Mucosa of descending colon (tissue), 3 donors: ENCODE results near the gene RGS17. TPM values are rescaled to one million over a fixed set of nuclear protein-coding genes. Genes with fewer than 3 reads are reported as not detected.

Experiments used
- ATAC-seq: fragments of 200-7000 bp; cut with Tn5 transposase; one replicate; pipeline ENCODE4 v1.9.1; 2020; ENCODE audit warnings: mild to moderate bottlenecking, moderate library complexity
- DNase-seq, 3 donors: peaks; one replicate each; pipeline ENCODE4 v3.0.0-alpha.2; 2020
- H3K36me3 ChIP-seq: fragments of 200-600 bp; one replicate; pipeline ENCODE4 v1.8.0; 2021; ENCODE audit warnings: low read depth, mild to moderate bottlenecking
- H3K4me1 ChIP-seq: fragments of 200-600 bp; one replicate; pipeline ENCODE4 v1.8.0; 2021; ENCODE audit warnings: low read depth, mild to moderate bottlenecking
- H3K4me3 ChIP-seq: fragments of 200-600 bp; one replicate; pipeline ENCODE4 v1.8.0; 2021; ENCODE audit warnings: mild to moderate bottlenecking
- H3K9me3 ChIP-seq: fragments of 200-600 bp; one replicate; pipeline ENCODE4 v1.8.0; 2021; ENCODE audit warnings: mild to moderate bottlenecking
- intact Hi-C, 2 donors: fragments of 100-400 bp; cut with DNase I in 1 of 2; cut with micrococcal nuclease in 1 of 2; formaldehyde crosslinking; loops; one replicate each; pipeline versions ENCODE4 v1.11.0 to v1.11.1; 2022; cut with DNase I, micrococcal nuclease
- total RNA-seq, 3 donors: library from RNA; stranded (reverse); fragmentation: NEBNext Ultra II Directional in 2 of 3; extraction: Animal tissue kit (Norgen Biotek cat#: 25700) in 2 of 3; gene quantifications; one replicate each; pipeline versions ENCODE4 v1.2.1 to v1.2.4, GENCODE V29; 2021 to 2023
- TF ChIP-seq, protein P1 (sequence below): fragments of 200-600 bp; IDR thresholded peaks from one replicate; pipeline ENCODE4 v1.8.0; 2022; ENCODE audit warnings: antibody characterized with exemption, mild to moderate bottlenecking
- donor health status: DM: no; HTN: no; CAD: no; lungs with moderate emphysema.
- donor health status: DM: no; HTN: no; CAD: no.
- donor health status: DM: no; HTN: yes; CAD: no.

RGS17 gene
- total RNA-seq, 3 donors from 2014 or later, result 0.28 to 0.43 (median 0.43) TPM

DNA sequence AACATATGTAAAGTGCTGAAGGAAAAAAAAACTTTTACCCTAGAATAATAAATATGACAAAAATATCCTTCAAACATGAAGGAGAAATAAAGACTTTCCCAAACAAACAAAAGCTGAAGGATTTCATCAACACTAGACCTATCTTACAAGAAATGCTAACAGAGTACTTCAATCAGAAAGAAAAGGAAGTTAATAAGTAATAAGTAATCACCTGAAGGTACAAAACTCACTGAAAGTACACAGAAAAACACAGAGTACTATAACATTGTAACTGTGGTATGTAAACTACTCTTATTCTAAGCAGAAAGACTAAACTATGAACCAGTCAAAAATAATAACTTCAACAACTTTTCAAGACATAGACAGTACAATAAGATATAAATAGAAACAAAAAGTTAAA is 67.1 kb downstream of the RGS17 start:
- no peak for DNase-seq
- TF ChIP-seq, protein P1, sequence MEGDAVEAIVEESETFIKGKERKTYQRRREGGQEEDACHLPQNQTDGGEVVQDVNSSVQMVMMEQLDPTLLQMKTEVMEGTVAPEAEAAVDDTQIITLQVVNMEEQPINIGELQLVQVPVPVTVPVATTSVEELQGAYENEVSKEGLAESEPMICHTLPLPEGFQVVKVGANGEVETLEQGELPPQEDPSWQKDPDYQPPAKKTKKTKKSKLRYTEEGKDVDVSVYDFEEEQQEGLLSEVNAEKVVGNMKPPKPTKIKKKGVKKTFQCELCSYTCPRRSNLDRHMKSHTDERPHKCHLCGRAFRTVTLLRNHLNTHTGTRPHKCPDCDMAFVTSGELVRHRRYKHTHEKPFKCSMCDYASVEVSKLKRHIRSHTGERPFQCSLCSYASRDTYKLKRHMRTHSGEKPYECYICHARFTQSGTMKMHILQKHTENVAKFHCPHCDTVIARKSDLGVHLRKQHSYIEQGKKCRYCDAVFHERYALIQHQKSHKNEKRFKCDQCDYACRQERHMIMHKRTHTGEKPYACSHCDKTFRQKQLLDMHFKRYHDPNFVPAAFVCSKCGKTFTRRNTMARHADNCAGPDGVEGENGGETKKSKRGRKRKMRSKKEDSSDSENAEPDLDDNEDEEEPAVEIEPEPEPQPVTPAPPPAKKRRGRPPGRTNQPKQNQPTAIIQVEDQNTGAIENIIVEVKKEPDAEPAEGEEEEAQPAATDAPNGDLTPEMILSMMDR, result no peak
- H3K4me3 ChIP-seq, result no peak overlapping the region
- no peaks in the 10 kb centered on the region for H3K4me1 ChIP-seq
- H3K9me3 ChIP-seq, result no peaks in the 10 kb centered on the region
- no peak for ATAC-seq
- H3K36me3 ChIP-seq, result no peaks in the 10 kb centered on the region
- intact Hi-C loops, result no loop called here

DNA sequence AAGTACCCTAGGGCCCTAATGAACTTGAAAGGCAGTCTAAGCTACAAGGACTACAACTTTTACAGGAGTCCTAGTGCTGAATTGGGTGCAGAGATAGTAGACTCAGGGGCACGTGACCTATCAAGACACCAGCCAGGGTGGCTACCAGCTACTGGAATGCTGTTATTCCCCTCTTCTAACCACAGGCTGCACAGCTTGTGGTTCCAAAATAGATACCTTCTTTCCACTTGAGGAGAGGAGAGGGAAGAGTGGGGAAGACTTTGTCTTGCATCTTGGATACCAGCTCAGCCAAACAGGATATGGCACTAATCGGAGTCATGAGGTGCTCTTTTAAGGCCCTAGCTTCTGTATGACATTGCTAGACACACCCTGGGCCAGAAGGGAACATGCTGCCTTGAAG is 68.6 kb downstream of the RGS17 start:
- intact Hi-C loops, result no loop called here
- Histone ChIP-seq H3K9me3 (no peaks in the 10 kb centered on the region), H3K4me1 (no peaks in the 10 kb centered on the region), H3K36me3 (no peaks in the 10 kb centered on the region), H3K4me3 (no peak overlapping the region)
- DNase-seq (no peak), ATAC-seq (no peak)
- TF ChIP-seq, protein P1, result no peak

- Histone ChIP-seq H3K36me3 (no peaks in the 10 kb centered on the region), H3K4me3 (no peak overlapping the region), H3K4me1 (no peaks in the 10 kb centered on the region), H3K9me3 (no peaks in the 10 kb centered on the region)
- no peak for DNase-seq
- intact Hi-C loops, result no loop called here
- TF ChIP-seq, protein P1, result no peak
- ATAC-seq, result no peak
These were observed 71.3 kb downstream of the RGS17 start for GRCh38 chr6:153059757-153060156.

GRCh38 chr6:153059311-153059710 is 71.8 kb downstream of the RGS17 start:
- ATAC-seq, result no peak
- TF ChIP-seq, protein P1, result no peak

DNA sequence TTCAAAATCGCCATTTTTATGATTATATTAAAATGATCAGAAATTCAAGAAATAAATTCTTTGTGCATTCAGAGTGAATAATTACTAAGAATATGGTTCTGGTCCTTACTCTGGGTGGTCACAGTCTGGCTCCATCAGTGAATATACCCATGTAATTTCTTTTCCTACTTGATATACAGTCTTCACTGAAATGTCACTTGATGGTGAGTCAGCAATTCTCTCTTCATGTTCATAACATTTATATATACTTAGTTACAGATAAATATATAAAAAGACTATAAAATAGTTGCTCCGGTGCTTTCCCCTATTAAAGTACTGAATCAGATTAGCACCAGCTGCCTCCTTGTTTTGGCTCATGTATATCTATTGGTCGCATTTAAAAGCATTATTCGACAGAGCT is 72.2 kb downstream of the RGS17 start:
- H3K4me3 ChIP-seq, result no peak overlapping the region
- DNase-seq (no peak), ATAC-seq (no peak)
- H3K36me3 ChIP-seq, result no peaks in the 10 kb centered on the region
- no peaks in the 10 kb centered on the region for H3K4me1 ChIP-seq
- intact Hi-C loops, result no loop called here
- H3K9me3 ChIP-seq, result no peaks in the 10 kb centered on the region
- TF ChIP-seq, protein P1, result no peak

More at GRCh38 chr6:153059311-153059710, 71.8 kb downstream of the RGS17 start:
- no peak overlapping the region for H3K4me3 ChIP-seq
- H3K4me1 ChIP-seq, result no peaks in the 10 kb centered on the region
- intact Hi-C loops, result no loop called here
- no peaks in the 10 kb centered on the region for H3K9me3 ChIP-seq
- H3K36me3 ChIP-seq, result no peaks in the 10 kb centered on the region
- DNase-seq, result no peak

- Histone ChIP-seq H3K4me1 (no peaks in the 10 kb centered on the region), H3K9me3 (no peaks in the 10 kb centered on the region), H3K36me3 (no peaks in the 10 kb centered on the region), H3K4me3 (no peak overlapping the region)
- TF ChIP-seq, protein P1, result no peak
- DNase-seq (no peak), ATAC-seq (peak; percentile 43)
- intact Hi-C loops, result no loop called here
These were observed 72.8 kb downstream of the RGS17 start for GRCh38 chr6:153058291-153058690.
